H9 (cell line): ENCODE data around the gene TGIF1. TPM values are rescaled to one million over a fixed set of nuclear protein-coding genes. Genes with fewer than 3 reads are reported as not detected.

Experiments used
- DNase-seq: peaks from one replicate; pipeline ENCODE4 v3.0.0-alpha.2; 2017
- H2AFZ ChIP-seq: one replicate; pipeline ENCODE4 v1.6.1; 2013; ENCODE audit warnings: mild to moderate bottlenecking, low read length, control low read depth, moderate library complexity
- H2AK5ac ChIP-seq: 2 replicates; pipeline ENCODE4 v1.6.1; 2013; ENCODE audit warnings: low read length, control low read depth, mixed read lengths; ENCODE audit not compliant: insufficient read length
- H2BK120ac ChIP-seq: one replicate; pipeline ENCODE4 v1.6.1; 2013; ENCODE audit warnings: low read depth, mild to moderate bottlenecking, low read length, control low read depth, inconsistent platforms; ENCODE audit not compliant: poor library complexity, severe bottlenecking
- H2BK12ac ChIP-seq: 2 replicates; pipeline ENCODE4 v1.6.1; 2013; ENCODE audit warnings: low read length, control low read depth, mixed read lengths, low read depth; ENCODE audit not compliant: insufficient read length
- H2BK15ac ChIP-seq: 2 replicates; pipeline ENCODE4 v1.6.1; 2013; ENCODE audit warnings: low read depth, low read length, control low read depth
- H2BK20ac ChIP-seq: one replicate; pipeline ENCODE4 v1.6.1; 2013; ENCODE audit warnings: low read depth, mild to moderate bottlenecking, low read length, control low read depth, inconsistent platforms; ENCODE audit not compliant: poor library complexity, severe bottlenecking
- H2BK5ac ChIP-seq: 2 replicates; pipeline ENCODE4 v1.6.1; 2013; ENCODE audit warnings: low read length, control low read depth, mixed read lengths; ENCODE audit not compliant: insufficient read length
- H3K14ac ChIP-seq: 2 replicates; pipeline ENCODE4 v1.6.1; 2013; ENCODE audit warnings: low read length, control low read depth; ENCODE audit not compliant: insufficient read depth
- H3K18ac ChIP-seq: 2 replicates; pipeline ENCODE4 v1.6.1; 2013; ENCODE audit warnings: low read depth, mild to moderate bottlenecking, mixed read lengths, low read length, control low read depth; ENCODE audit not compliant: insufficient read length
- H3K23ac ChIP-seq: 2 replicates; pipeline ENCODE4 v1.6.1; 2013; ENCODE audit warnings: low read length, control low read depth, mixed read lengths, low read depth; ENCODE audit not compliant: insufficient read length
- H3K23me2 ChIP-seq: 2 replicates; pipeline ENCODE4 v1.6.1; 2013; ENCODE audit warnings: low read depth, mild to moderate bottlenecking, mixed read lengths, low read length, control low read depth; ENCODE audit not compliant: insufficient read length, poor library complexity, severe bottlenecking
- H3K27ac ChIP-seq: 2 replicates; pipeline ENCODE4 v1.5.1; 2013; ENCODE audit warnings: low read length, control low read depth, mixed read lengths, low read depth; ENCODE audit not compliant: insufficient read length
- H3K27me3 ChIP-seq: 2 replicates; pipeline ENCODE4 v1.6.1; 2013; ENCODE audit warnings: low read length, control low read depth, inconsistent platforms; ENCODE audit not compliant: insufficient read depth
- H3K4ac ChIP-seq: 2 replicates; pipeline ENCODE4 v1.6.1; 2013; ENCODE audit warnings: low read depth, mild to moderate bottlenecking, control low read depth, inconsistent platforms, low read length, moderate library complexity
- H3K4me1 ChIP-seq: 2 replicates; pipeline ENCODE4 v1.6.1; 2013; ENCODE audit warnings: low read length, control low read depth, inconsistent platforms; ENCODE audit not compliant: insufficient read depth
- H3K4me2 ChIP-seq: 2 replicates; pipeline ENCODE4 v1.6.1; 2013; ENCODE audit warnings: low read length, control low read depth, mixed read lengths; ENCODE audit not compliant: insufficient read length, insufficient read depth
- H3K56ac ChIP-seq: 2 replicates; pipeline ENCODE4 v1.6.1; 2013; ENCODE audit warnings: low read depth, mild to moderate bottlenecking, mixed read lengths, low read length, control low read depth; ENCODE audit not compliant: insufficient read length
- H3K79me1 ChIP-seq: 2 replicates; pipeline ENCODE4 v1.6.1; 2013; ENCODE audit warnings: low read depth, mild to moderate bottlenecking, moderate library complexity, low read length, control low read depth, inconsistent platforms; ENCODE audit not compliant: insufficient read depth, poor library complexity, severe bottlenecking
- H3K79me2 ChIP-seq: 2 replicates; pipeline ENCODE4 v1.6.1; 2013; ENCODE audit warnings: low read length, control low read depth, inconsistent platforms; ENCODE audit not compliant: insufficient read depth
- H3K9ac ChIP-seq: 2 replicates; pipeline ENCODE4 v1.6.1; 2013; ENCODE audit warnings: low read length, control low read depth, mixed read lengths; ENCODE audit not compliant: insufficient read length; ENCODE audit errors: extremely low read depth
- H3K9me3 ChIP-seq: one replicate; pipeline ENCODE4 v1.6.1; 2013; ENCODE audit warnings: low read depth, low read length, inconsistent platforms; ENCODE audit not compliant: control insufficient read depth
- H3T11ph ChIP-seq: one replicate; pipeline ENCODE4 v1.6.1; 2013; ENCODE audit warnings: mild to moderate bottlenecking, low read length, control low read depth, inconsistent platforms
- H4K20me1 ChIP-seq: one replicate; pipeline ENCODE4 v1.6.1; 2013; ENCODE audit not compliant: control insufficient read depth, insufficient read length, insufficient read depth
- H4K5ac ChIP-seq: 2 replicates; pipeline ENCODE4 v1.6.1; 2013; ENCODE audit warnings: low read depth, mild to moderate bottlenecking, mixed read lengths, low read length, control low read depth; ENCODE audit not compliant: insufficient read length
- H4K8ac ChIP-seq: replicated peaks from 2 replicates; pipeline ENCODE4 v1.6.1; 2013; ENCODE audit warnings: low read length, control low read depth, mixed read lengths, low read depth; ENCODE audit not compliant: insufficient read length
- H4K91ac ChIP-seq: 2 replicates; pipeline ENCODE4 v1.6.1; 2013; ENCODE audit warnings: low read depth, mild to moderate bottlenecking, moderate library complexity, mixed read lengths, low read length, control low read depth; ENCODE audit not compliant: insufficient read length
- H3K27ac Mint-ChIP-seq, 3 experiments: 2 replicates in 2 of 3; 3 replicates in 1 of 3; pipeline ENCODE4 v1.8.0; 2020 to 2021; ENCODE audit warnings: mixed read lengths in 3 of 3, mild to moderate bottlenecking in 1 of 3, moderate library complexity in 1 of 3
- H3K27me3 Mint-ChIP-seq: 2 replicates; pipeline ENCODE4 v1.8.0; 2021; ENCODE audit warnings: low read depth, mild to moderate bottlenecking, moderate library complexity, mixed read lengths
- H3K36me3 Mint-ChIP-seq, 3 experiments: 2 replicates in 2 of 3; 3 replicates in 1 of 3; pipeline ENCODE4 v1.8.0; 2020 to 2021; ENCODE audit warnings: low read depth in 3 of 3, mixed read lengths in 3 of 3; ENCODE audit not compliant: insufficient read depth in 1 of 3
- H3K4me1 Mint-ChIP-seq, 2 experiments: 2 replicates each; pipeline ENCODE4 v1.8.0; 2020; ENCODE audit warnings: mixed read lengths in 2 of 2
- H3K4me3 Mint-ChIP-seq, 2 experiments: 2 replicates in 1 of 2; 3 replicates in 1 of 2; pipeline ENCODE4 v1.8.0; 2020 to 2021; ENCODE audit warnings: mild to moderate bottlenecking in 2 of 2, mixed read lengths in 2 of 2, moderate library complexity in 1 of 2
- H3K9me3 Mint-ChIP-seq, 2 experiments: 2 replicates in 1 of 2; 3 replicates in 1 of 2; pipeline ENCODE4 v1.8.0; 2020; ENCODE audit warnings: mild to moderate bottlenecking in 2 of 2, mixed read lengths in 2 of 2, moderate library complexity in 1 of 2
- CTCF ChIP-seq: fragments of 200-600 bp; sonication (generic); conservative IDR thresholded peaks from 3 replicates; pipeline ENCODE4 v1.8.0; 2021; ENCODE audit warnings: antibody characterized with exemption, mild to moderate bottlenecking
- WGBS: extraction: QIAGEN DNeasy Blood & Tissue Kit; methylation state at CpG from one replicate; pipeline ENCODE4 v1.1.7; 2013; ENCODE audit warnings: missing lambda C conversion rate, low lambda C conversion rate, mixed read lengths; ENCODE audit not compliant: insufficient read length; ENCODE audit errors: extremely low coverage; 5-methylcytosine and 5-hydroxymethylcytosine counted together
- total RNA-seq: library from RNA; stranded (reverse); gene quantifications from 2 replicates; pipeline ENCODE4 v1.2.1, GENCODE V29; 2021

Gene TGIF1
- total RNA-seq, 1 experiment from 2014 or later = 261 TPM

DNA sequence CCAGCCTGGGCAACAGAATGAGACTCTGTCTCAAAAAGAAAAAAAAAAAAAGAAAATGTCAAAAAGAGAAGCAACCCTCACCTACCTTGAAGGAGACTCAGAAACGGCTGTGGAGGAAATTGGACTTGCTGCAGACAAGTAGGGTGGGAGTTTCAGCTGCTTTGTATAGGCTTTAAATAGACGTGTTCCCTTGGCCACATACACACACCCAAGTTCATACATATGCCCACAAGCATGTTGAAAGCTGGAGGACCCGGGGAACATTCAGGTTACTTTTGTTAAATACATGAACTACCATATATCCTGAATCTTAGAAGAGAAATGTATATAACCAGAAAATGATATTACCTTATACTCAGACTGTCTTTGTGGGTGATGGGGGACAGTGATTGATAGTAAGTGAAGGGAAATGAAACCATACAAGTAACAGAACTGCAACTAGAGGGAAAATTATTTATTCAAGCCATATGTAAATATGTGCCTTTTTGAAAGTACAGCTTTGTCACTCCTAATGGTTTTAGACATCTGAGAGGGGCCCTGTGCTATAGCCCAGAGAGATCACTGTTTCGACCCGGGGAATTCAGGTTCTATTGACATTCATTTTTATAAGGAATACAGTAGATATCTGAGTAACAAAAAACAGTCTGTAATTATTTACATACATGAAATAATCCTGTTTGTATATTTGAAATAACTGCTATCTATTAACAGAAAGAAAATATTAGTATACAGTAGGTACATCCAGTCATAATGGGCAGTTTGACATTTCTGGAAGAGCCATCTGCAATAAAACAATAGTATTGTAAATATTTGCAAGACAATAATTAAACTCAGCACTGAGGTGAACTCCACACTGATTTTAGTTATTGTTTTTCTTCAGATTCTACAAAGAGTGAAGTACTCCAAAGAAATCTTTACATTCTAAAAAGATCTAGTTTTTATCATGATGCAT lies 48.0 kb upstream of the TGIF1 start:
- H3K36me3 Mint-ChIP-seq = peaks cover 3 to 25% (median 11%) of the 10 kb centered on the region in 3 experiments; a peak in 4 of 7 replicates
- Histone ChIP-seq H4K8ac (no peak overlapping the region), H3K27ac (no peak overlapping the region), H3K56ac (no peak overlapping the region), H3K9me3 (no peaks in the 10 kb centered on the region), H2BK5ac (no peak overlapping the region), H3K27me3 (no peaks in the 10 kb centered on the region), H4K91ac (no peak overlapping the region), H3K4me2 (no peak overlapping the region), H2AK5ac (no peak overlapping the region), H2BK120ac (no peak overlapping the region), H3K23ac (no peak overlapping the region), H2BK20ac (no peak overlapping the region), H4K20me1 (no peaks in the 10 kb centered on the region), H3K18ac (no peak overlapping the region), H3T11ph (no peak overlapping the region), H3K79me2 (no peaks in the 10 kb centered on the region), H3K4me1 (no peaks in the 10 kb centered on the region), H2BK15ac (no peak overlapping the region), H2BK12ac (no peak overlapping the region), H3K4ac (no peak overlapping the region), H4K5ac (no peak overlapping the region), H3K9ac (no peak overlapping the region), H3K23me2 (no peaks in the 10 kb centered on the region), H2AFZ (no peak overlapping the region), H3K14ac (no peak overlapping the region), H3K79me1 (no peaks in the 10 kb centered on the region)
- no peak for TF ChIP-seq CTCF
- no CpG with 5 or more reads among the region's 5 CpGs for WGBS
- no peak overlapping the region for H3K4me3 Mint-ChIP-seq
- H3K9me3 Mint-ChIP-seq = peaks cover 20 to 23% of the 10 kb centered on the region in 2 experiments
- H3K27ac Mint-ChIP-seq = no peak overlapping the region
- H3K4me1 Mint-ChIP-seq = peaks cover 7 to 18% of the 10 kb centered on the region in 2 experiments
- no peak for DNase-seq
- H3K27me3 Mint-ChIP-seq = no peaks in the 10 kb centered on the region; the same call in none of the 2 replicates
